GM18498 (cell line): Measurements from ENCODE around the gene KIAA1755.

Experiments used
- ATAC-seq: cut with Tn5 transposase; IDR thresholded peaks from one replicate; pipeline ENCODE4 v1.9.1; 2021; ENCODE audit warnings: mild to moderate bottlenecking, moderate library complexity; ENCODE audit not compliant: unreplicated experiment

KIAA1755 gene

DNA sequence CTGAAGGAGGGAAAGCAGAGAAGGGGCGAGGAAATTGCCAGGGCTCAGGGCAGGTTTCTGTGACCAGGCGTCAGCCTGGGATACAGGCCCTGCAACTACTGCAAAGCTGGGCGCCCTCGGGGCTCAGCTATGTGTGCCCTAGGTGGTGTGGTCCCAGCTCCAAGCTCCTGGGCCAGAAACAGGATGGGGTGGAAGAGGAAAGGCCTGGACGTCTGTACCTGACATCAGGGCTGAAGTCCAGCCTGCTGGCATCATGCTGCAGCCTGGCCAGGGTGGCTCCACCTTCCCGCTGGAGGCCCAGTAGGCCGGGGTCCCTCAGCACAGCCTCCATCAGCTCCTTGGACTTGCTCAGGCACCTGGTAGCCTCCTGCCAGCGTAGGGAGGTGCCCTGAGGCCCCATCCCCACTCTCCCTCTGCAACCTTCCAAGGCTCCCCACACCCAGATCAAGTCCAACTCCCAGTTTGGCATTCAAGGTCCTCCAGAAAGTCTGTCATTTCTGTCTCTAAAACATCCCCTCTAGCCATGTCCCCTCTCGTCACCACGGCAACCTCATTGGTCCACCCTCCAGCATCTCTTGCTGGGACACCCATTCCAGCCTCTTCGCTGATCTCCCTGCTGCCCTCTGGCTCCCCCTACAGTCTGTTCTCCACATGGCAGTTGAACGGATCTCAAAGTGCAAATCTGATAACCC is 38.2 kb downstream of the KIAA1755 start:
- no peak for ATAC-seq

DNA sequence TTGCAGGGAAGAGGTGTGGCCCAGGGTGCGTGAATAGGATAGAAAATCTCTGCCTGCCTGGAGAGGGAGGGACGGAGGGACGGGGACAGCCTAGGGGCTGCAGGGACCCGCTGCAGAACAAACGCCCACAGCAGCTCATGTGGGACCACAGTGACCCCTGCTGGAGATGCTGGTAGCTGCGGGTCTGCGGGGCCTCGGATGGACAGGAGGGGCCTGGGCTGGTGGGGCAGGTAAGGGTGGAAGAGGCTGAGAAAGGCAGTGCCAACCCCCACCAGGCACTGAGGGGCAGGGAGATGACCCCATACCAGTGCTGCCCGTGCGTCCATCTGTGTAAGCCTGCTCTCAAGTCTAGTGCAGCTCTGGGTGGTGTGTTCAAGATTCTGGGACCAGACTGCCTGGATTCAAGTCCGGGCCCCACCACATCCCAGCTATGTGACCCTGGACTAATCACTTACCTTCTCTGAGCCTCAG is 39.4 kb downstream of the KIAA1755 start:
- ATAC-seq: no peak

DNA sequence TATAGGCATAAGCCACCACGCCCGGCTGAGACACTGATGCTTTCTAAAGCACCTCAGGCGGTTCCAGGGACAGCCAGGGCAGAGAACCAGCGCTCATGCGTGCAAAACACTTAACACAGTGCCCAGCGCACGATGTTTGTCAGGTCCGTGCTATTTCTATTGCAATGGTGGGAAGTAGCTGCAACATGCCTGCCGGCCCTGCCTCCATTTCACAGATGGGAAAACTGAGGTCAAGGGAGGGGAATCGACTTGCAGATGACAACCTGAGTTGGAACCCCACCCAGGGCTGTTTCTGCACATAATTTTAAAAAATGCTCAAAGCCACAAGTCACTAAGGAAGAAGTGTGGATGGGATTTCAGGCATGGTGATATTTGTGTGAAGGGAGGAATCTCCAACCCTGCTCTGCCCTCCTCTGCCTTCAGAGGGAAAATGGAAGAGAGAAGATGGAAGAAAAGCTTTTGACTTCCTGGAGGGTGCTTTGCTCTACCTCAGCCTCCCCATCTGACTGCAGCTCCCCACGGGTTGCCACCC is 39.9 kb downstream of the KIAA1755 start:
- no peak for ATAC-seq

- ATAC-seq: no peak
Observed at GRCh38 chr20:38219006-38219950, 41.3 kb downstream of the KIAA1755 start.

DNA sequence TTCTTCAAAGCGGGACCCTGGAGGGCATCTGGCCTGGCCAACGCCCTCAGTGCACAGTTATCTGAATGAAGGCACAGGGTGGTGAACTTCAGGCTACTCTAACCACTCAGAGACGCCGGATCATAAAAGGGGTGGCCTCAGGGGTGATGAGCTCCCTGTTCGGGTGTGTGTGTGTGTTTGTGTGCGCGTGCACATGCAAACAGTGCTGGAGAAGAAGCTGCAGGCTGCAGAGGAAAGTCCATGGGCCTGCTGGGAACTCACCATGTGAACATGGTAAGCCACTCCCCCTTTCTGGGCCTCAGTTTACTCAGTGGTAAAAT is 42.0 kb downstream of the KIAA1755 start:
- no peak for ATAC-seq

DNA sequence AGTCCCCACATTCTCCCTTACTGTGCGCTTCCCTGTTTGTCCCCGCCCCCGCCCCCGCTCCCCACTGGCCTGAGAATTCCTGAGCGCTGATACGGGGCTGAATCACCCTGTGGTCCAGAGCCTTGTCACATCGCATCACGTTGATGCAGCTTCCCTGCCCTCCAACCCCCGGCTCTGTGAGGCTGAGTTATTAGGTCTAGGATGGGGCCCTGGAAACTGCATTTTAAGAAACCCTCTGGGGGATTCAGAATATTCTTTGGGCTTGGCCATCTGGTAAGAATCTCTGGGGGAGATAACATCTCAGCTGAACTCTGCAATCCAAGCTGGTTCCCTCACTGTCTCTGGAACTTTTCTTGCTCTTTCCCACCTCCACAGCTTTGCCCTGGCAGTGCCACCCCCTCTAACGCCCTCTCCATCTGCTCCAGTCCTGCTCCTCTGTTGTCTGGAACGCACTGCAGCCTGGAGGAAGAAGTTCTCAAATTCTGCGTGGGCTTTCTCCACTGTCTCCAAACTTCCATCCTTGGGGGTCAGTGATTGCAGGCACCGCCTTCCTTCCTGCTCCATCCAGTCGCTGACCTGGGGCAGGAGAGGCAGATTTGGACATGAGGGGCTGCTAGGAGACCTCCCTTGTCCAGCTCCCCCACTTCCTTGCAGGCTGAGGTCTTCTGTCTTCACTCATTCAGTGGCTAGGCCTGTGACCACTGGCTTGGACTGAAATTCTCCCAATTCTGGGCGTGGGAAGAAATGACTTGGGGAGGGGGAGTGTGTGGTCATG is 42.6 kb downstream of the KIAA1755 start:
- ATAC-seq: no peak

DNA sequence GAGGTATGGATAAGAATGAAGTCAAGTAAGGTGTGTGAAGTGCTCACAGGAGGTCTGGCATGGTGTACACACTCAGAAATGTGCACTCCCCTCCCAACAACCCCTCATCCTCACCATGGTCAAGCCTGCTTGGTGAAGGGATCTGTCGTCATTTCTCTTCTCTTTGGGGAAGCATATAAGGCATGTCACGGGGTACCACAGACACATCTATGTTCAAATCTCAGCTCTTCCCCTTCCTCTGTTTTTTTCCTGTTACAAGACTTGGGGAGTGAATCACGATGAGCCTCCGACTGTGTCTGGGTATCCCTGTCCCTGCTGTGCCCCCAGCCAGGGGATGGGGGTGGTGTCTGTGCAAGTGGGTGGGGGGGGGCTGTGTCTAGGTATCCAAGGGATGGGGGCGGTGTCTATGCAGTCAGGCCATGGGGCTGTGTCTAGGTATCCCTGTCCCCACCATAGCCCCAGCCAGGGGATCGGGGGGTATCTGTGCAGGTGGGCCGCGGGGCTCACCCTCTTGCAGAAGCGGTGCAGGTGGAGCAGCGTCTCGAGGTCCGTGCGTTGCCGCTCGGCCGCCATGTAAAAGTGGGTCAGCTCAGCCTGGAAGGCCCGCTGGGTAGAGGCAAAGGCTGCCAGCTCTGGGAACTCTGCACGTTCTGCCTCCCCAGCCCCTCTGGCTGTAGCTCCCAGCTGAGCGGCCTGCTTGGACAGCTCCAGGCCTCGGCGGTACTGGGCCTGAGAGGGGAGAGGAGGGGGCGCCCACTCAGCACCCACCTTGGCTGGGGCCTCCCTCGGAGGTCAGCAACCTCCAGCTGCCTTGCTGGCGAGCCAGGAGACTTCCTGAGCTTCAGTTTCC is 43.6 kb downstream of the KIAA1755 start:
- no peak for ATAC-seq

DNA sequence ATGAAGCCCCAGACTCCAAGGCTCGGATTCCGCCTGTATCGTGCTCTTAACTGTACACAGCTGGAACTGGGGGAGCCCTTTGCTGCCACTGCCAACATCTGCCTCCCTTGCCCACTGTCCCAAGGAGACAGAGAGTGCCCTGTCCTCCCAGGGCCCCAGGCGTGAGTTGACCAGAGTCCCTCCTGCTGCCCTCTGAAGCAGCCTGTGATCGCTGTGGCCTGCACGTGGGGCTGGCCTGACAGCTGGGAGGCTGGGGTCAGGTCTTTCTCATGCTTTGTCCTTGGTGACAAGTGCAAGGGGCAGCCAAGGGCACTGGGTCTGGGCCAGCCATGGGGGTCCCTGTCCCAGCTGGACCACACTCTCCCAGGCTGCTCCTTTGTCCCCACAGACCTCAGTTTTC is 44.3 kb downstream of the KIAA1755 start:
- ATAC-seq: no peak

DNA sequence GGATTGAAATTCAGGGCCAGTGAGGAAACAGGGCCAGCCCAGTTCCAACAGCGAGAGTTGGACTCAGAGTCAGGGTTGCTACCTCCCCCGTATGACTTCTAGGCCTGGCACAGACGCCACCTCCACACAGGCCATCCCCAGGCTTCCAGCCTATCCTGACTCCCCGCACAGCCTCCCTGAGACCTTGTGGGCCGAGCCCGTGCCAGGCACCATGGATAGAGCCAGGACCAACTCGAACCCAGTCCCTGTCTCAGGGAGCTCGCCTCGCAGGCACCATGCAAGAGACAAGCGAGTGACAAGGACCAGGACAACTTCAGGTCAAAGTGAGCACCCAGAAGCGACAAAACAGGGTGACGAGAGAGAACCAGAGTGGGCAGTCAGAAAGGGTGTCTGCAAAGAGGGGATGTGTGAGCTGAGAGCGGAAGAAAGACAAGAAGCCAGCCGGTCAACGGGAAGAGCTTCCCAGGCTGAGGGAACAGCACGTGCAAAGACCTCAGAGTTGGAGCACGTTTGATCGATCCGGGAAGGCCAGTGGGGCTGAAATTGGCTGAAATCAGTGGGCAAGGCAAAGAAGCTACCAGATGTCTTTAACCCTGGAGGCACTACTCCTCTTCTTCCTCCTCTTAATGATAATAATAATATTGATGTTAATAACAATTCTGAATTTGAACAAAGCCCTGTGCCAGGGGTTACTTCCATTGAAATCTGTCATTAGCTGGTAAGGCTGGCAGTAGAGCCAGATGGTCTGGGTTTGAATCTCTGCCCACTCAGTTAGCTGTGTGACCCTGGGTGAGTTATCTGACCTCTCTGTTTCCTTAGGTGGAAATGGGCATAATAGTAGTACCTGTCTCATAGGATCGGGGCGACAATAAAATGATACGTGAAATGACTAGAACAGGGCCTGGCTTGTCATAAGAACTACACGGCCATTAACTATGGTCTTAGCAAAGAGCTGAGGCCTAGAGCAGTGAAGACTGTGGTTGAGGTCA is 45.0 kb downstream of the KIAA1755 start:
- no peak for ATAC-seq

- ATAC-seq: no peak
Observed at GRCh38 chr20:38214256-38215193, 46.0 kb downstream of the KIAA1755 start.

GRCh38 chr20:38213607-38213940 is 47.0 kb downstream of the KIAA1755 start:
- no peak for ATAC-seq

GRCh38 chr20:38212806-38213606 is 47.5 kb downstream of the KIAA1755 start:
- no peak for ATAC-seq

- ATAC-seq: no peak
Observed at GRCh38 chr20:38211200-38212097, 49.1 kb downstream of the KIAA1755 start.

DNA sequence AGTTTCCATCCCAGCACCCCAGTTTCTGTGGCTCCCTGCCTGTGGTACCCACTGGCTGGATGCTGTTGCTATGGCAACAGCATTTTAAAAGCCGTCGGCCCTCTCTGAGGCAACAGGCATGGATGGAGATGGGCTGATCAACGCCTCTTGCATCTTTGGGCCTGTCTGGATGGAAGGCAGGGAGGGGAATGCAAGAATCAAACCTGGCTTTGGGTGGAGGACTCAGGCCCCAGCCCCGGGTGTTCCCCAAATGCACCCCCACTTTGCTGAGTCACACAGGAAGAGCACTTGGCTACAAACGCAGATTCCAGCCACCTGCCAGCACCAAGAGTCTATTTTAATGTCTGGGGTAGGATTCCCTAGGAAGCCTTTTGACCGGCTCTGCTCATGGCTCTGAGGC is 49.8 kb downstream of the KIAA1755 start:
- no peak for ATAC-seq

DNA sequence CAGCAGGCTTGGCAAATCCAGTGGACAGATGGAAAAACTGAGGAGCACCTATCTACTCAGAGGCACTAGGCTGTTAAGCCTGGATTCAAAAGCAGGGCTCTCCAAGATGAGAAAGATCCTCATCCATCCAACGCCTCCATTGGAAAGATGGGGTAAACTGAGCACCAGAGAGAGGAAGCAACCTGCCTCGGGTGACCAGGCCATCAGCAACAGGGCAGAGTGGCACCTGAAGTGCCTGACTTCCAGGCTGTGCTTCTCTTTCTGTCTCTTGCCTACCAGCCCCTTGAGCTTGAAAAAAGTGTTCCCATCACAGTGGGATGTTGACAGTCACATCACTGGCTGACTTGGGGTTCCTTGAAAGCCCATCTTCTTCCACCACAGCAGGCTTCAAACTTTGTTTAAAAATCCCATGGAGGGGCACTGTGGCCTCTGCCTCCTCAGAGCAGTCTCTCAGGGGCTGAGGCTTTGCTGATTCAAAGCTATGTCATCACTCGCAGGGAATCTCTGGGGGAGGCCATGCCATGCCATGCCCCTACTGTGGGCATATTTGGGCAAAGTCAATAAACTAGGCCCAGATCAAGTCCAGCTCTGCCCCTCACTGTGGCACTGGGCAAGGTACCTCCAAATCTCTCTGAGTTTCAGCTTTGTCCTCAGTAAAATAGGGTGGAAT is 50.7 kb downstream of the KIAA1755 start:
- ATAC-seq: no peak
